Kidney (tissue), 14 donors: ENCODE measurements around the gene ABCB8. TPM values are rescaled to one million over a fixed set of nuclear protein-coding genes. Genes with fewer than 3 reads are reported as not detected.

Experiments used
- DNase-seq, 5 donors: peaks; one replicate each; pipeline ENCODE4 v3.0.0-alpha.2; 2013 to 2020
- FAIRE-seq: peaks from 2 replicates; lab custom pipeline; 2012; peaks lifted over from hg19 to GRCh38; lab: Jason Lieb, UNC
- H3K27ac ChIP-seq, 2 donors: one replicate each; pipeline ENCODE4 v1.7.0; 2013; ENCODE audit warnings: low read depth in 2 of 2, low read length in 2 of 2, inconsistent platforms in 1 of 2
- H3K27me3 ChIP-seq: one replicate; pipeline ENCODE4 v1.7.1; 2013; ENCODE audit warnings: low read length, inconsistent platforms; ENCODE audit not compliant: control insufficient read depth, insufficient read depth
- H3K36me3 ChIP-seq, 3 donors: one replicate each; pipeline versions ENCODE4 v1.7.0 to v1.7.1; 2013; ENCODE audit warnings: low read length in 3 of 3, control low read depth in 1 of 3, inconsistent platforms in 1 of 3; ENCODE audit not compliant: insufficient read depth in 3 of 3, control insufficient read depth in 2 of 3
- H3K4me1 ChIP-seq, 3 donors: one replicate each; pipeline versions ENCODE4 v1.7.0 to v1.7.1; 2013; ENCODE audit warnings: low read length in 3 of 3, inconsistent platforms in 1 of 3, low read depth in 1 of 3; ENCODE audit not compliant: control insufficient read depth in 2 of 3, insufficient read depth in 2 of 3
- H3K4me3 ChIP-seq, 3 donors: one replicate each; pipeline versions ENCODE4 v1.7.0 to v1.8.1; 2013; ENCODE audit warnings: low read length in 3 of 3, control low read depth in 1 of 3, inconsistent platforms in 1 of 3
- H3K9ac ChIP-seq, 3 donors: one replicate each; pipeline versions ENCODE4 v1.7.0 to v1.7.1; 2013; ENCODE audit warnings: low read length in 3 of 3, control low read depth in 1 of 3, inconsistent platforms in 1 of 3
- H3K9me3 ChIP-seq, 3 donors: one replicate each; pipeline versions ENCODE4 v1.7.0 to v1.7.1; 2013; ENCODE audit warnings: low read length in 3 of 3, control low read depth in 1 of 3, inconsistent platforms in 1 of 3; ENCODE audit not compliant: control insufficient read depth in 2 of 3, insufficient read depth in 1 of 3
- intact Hi-C: fragments of 100-400 bp; cut with DNase I; formaldehyde crosslinking; loops from one replicate; pipeline ENCODE4 v1.11.1; 2022
- polyA plus RNA-seq: library from polyadenylated mRNA; stranded (reverse); fragments of 350-450 nt; fragmentation: Illumina TruSeq; extraction: RNeasy Lipid Tissue Mini Kit (QIAGEN cat#74804); gene quantifications from one replicate; pipeline ENCODE4 v1.2.3, GENCODE V29; 2014; ENCODE audit warnings: low read depth, low replicate concordance; ENCODE audit not compliant: insufficient read depth
- total RNA-seq: library from RNA; stranded (reverse); fragmentation: NEBNext Ultra II Directional; extraction: Animal tissue kit (Norgen Biotek cat#: 25700); gene quantifications from one replicate; pipeline ENCODE4 v1.2.1, GENCODE V29; 2021
- TF ChIP-seq, protein P1 (sequence below): IDR thresholded peaks from 3 replicates; pipeline ENCODE4 v1.5.1; 2012; ENCODE audit warnings: mild to moderate bottlenecking, moderate library complexity, borderline replicate concordance; ENCODE audit not compliant: insufficient read depth; ENCODE audit errors: extremely low read depth
- donor health status: control.
- donor health status: control.
- donor health status: control.
- donor health status: control.
- donor health status: control.
- donor health status: DM: yes; HTN: yes; CAD: no.
- donor health status: Normal renal cell carcinoma (clear cell type).

The ABCB8 gene
- total and polyA plus RNA-seq, 2 donors from 2014 or later: 34.3 to 36.0 TPM

- intact Hi-C loops: no loop called here
- TF ChIP-seq, protein P1, sequence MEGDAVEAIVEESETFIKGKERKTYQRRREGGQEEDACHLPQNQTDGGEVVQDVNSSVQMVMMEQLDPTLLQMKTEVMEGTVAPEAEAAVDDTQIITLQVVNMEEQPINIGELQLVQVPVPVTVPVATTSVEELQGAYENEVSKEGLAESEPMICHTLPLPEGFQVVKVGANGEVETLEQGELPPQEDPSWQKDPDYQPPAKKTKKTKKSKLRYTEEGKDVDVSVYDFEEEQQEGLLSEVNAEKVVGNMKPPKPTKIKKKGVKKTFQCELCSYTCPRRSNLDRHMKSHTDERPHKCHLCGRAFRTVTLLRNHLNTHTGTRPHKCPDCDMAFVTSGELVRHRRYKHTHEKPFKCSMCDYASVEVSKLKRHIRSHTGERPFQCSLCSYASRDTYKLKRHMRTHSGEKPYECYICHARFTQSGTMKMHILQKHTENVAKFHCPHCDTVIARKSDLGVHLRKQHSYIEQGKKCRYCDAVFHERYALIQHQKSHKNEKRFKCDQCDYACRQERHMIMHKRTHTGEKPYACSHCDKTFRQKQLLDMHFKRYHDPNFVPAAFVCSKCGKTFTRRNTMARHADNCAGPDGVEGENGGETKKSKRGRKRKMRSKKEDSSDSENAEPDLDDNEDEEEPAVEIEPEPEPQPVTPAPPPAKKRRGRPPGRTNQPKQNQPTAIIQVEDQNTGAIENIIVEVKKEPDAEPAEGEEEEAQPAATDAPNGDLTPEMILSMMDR: peak; percentile 16
- no peak for FAIRE-seq
- Histone ChIP-seq H3K27me3 (no peaks in the 10 kb centered on the region), H3K36me3 (no peaks in the 10 kb centered on the region), H3K4me3 (no peak overlapping the region), H3K9ac (no peak overlapping the region), H3K27ac (no peak overlapping the region), H3K4me1 (peaks cover 0 to 21% (median 20%) of the 10 kb centered on the region in 3 donors), H3K9me3 (no peaks in the 10 kb centered on the region)
- no peak for DNase-seq
These were observed 63.2 kb downstream of the ABCB8 start for GRCh38 chr7:151091431-151091830.

DNA sequence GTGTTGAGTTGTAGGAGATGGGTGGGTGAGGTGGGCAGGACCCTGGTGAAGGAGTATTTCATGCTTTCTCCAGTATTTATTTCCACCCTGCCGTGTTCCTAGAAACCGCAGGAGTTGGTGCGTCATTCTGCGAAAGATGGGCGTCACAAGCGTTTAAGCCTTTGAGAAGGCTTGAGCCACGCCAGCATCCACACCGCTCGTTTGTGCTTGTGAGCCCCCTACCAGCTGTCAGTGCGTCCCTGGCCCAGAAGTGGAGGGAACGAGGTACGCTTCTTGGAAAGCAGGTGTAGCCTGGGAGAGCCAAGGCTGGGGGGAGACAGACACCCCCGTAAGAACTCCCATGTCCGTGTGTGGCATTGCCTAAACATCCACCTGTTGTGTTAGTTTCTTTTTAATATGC lies 63.7 kb downstream of the ABCB8 start:
- FAIRE-seq (no peak), DNase-seq (peak in 1 of 5 donors; percentile 67)
- H3K4me1 ChIP-seq: peaks cover 0 to 21% (median 20%) of the 10 kb centered on the region in 3 donors
- H3K9me3 ChIP-seq: no peaks in the 10 kb centered on the region
- no peak overlapping the region for H3K9ac ChIP-seq
- no peak overlapping the region for H3K27ac ChIP-seq
- no peaks in the 10 kb centered on the region for H3K36me3 ChIP-seq
- no peaks in the 10 kb centered on the region for H3K27me3 ChIP-seq
- intact Hi-C loops: no loop called here
- TF ChIP-seq, protein P1: no peak
- H3K4me3 ChIP-seq: no peak overlapping the region

DNA sequence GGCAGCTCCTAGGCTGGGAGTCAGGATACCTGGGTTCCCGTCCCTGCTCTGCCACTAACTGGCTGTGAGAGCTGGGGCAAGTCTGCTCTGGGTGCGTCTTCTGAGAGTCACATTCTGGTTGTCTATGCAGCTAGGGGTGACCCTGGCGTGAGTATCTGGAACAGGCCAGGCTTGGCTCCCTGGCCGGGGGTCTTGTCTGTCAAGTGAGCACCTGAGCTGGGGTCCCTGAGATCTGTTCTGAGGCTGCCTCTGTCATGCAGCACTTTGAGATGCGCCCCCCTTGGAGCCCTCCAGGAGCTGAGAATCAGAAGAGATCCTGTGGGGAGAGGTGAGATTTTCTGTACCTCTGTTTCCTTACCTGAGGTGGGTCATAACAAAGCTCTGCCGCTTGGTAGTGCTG lies 65.5 kb downstream of the ABCB8 start:
- Histone ChIP-seq H3K4me3 (no peak overlapping the region), H3K36me3 (no peaks in the 10 kb centered on the region), H3K27me3 (no peaks in the 10 kb centered on the region), H3K9me3 (no peaks in the 10 kb centered on the region), H3K27ac (no peak overlapping the region), H3K9ac (no peak overlapping the region), H3K4me1 (peaks cover 0 to 11% (median 10%) of the 10 kb centered on the region in 3 donors)
- intact Hi-C loops: no loop called here
- DNase-seq (peak in 1 of 5 donors; percentile 58), FAIRE-seq (no peak)
- TF ChIP-seq, protein P1: no peak

- Histone ChIP-seq H3K27me3 (no peaks in the 10 kb centered on the region), H3K4me1 (peaks cover 0 to 8% (median 4%) of the 10 kb centered on the region in 3 donors), H3K27ac (no peak overlapping the region), H3K9ac (no peak overlapping the region), H3K4me3 (no peak overlapping the region), H3K36me3 (no peaks in the 10 kb centered on the region), H3K9me3 (no peaks in the 10 kb centered on the region)
- DNase-seq (no peak), FAIRE-seq (no peak)
- TF ChIP-seq, protein P1: no peak
- intact Hi-C loops: no loop called here
These were observed 66.4 kb downstream of the ABCB8 start for GRCh38 chr7:151094675-151095074.
